Measurements from ENCODE around the gene PRKG1.

The PRKG1 gene

DNA sequence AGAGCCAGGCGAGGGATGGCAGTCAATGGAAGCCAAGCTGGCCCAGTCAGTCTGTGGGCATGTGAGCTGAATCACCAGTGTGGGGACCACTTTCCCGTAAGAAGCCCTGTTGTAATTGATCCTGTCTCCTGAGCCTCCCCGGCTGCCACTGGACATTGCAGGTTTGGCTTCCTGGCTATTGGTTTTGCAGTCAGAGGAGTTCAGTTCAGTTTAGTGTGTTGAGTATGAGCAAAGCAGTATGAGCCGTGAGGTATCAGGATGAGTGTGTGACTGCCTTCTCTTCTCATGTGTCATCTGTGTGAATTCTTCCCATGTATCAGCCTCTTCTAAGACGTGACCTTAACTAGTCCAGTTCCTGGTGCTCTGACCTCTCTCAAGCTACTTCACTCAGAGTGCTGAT, 227.4 kb downstream of the PRKG1 start:
- Histone ChIP-seq H3K79me2 (ENCODE audit: low read length) (no peaks in the 10 kb centered on the region), H3K4me3 (ENCODE audit: low read length) (no peak overlapping the region), H4K20me1 (ENCODE audit: insufficient read depth, low read length) (no peaks in the 10 kb centered on the region), H3K4me2 (ENCODE audit: low read length) (no peak overlapping the region), H2AFZ (ENCODE audit: low read depth, low read length) (no peak overlapping the region), H3K9ac (ENCODE audit: low read length) (no peak overlapping the region), H3K27me3 (ENCODE audit: low read depth, low read length) (no peaks in the 10 kb centered on the region), H3K9me3 (ENCODE audit: insufficient read depth, low read length) (no peaks in the 10 kb centered on the region), H3K36me3 (replicated peaks; ENCODE audit: low read depth, low read length) (no peaks in the 10 kb centered on the region), H3K4me1 (ENCODE audit: low read length) (no peaks in the 10 kb centered on the region), H3K27ac (ENCODE audit: low read length) (no peak overlapping the region)
- no peak for TF ChIP-seq EZH2phosphoT487 (IDR thresholded peaks at IDR 0.05; ENCODE audit: low read depth)
- TF ChIP-seq, protein P1, sequence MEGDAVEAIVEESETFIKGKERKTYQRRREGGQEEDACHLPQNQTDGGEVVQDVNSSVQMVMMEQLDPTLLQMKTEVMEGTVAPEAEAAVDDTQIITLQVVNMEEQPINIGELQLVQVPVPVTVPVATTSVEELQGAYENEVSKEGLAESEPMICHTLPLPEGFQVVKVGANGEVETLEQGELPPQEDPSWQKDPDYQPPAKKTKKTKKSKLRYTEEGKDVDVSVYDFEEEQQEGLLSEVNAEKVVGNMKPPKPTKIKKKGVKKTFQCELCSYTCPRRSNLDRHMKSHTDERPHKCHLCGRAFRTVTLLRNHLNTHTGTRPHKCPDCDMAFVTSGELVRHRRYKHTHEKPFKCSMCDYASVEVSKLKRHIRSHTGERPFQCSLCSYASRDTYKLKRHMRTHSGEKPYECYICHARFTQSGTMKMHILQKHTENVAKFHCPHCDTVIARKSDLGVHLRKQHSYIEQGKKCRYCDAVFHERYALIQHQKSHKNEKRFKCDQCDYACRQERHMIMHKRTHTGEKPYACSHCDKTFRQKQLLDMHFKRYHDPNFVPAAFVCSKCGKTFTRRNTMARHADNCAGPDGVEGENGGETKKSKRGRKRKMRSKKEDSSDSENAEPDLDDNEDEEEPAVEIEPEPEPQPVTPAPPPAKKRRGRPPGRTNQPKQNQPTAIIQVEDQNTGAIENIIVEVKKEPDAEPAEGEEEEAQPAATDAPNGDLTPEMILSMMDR (IDR thresholded peaks at IDR 0.05; ENCODE audit: low read depth, low read length) = no peak

DNA sequence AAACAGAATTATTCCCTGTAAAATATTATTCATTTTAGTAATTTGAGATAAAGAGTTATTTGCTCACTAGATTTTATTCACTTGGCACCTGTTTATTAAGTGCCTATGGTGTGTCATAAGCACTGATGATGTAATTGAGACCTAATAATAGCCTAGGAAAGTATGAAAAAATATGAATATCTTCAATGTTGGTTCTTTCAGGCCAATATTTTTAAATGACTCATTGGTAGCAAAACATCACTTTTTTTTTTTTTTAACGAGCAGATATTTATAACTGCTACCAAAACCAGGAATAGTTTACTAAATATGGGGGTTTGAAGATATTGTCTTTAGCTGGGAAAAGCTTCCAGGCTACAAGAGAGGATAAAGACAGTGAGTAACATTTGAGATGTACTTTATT, 228.0 kb downstream of the PRKG1 start:
- TF ChIP-seq, protein P1 (IDR thresholded peaks at IDR 0.05; ENCODE audit: low read depth, low read length) = no peak
- TF ChIP-seq EZH2phosphoT487 (IDR thresholded peaks at IDR 0.05; ENCODE audit: low read depth) = no peak
- no peak overlapping the region for H3K27ac ChIP-seq (ENCODE audit: low read length)
- no peak overlapping the region for H3K9ac ChIP-seq (ENCODE audit: low read length)
- H3K4me1 ChIP-seq (ENCODE audit: low read length) = no peaks in the 10 kb centered on the region
- H3K79me2 ChIP-seq (ENCODE audit: low read length) = no peaks in the 10 kb centered on the region
- H3K4me2 ChIP-seq (ENCODE audit: low read length) = no peak overlapping the region
- no peaks in the 10 kb centered on the region for H3K9me3 ChIP-seq (ENCODE audit: insufficient read depth, low read length)
- H3K27me3 ChIP-seq (ENCODE audit: low read depth, low read length) = no peaks in the 10 kb centered on the region
- H3K36me3 ChIP-seq (replicated peaks; ENCODE audit: low read depth, low read length) = no peaks in the 10 kb centered on the region
- H2AFZ ChIP-seq (ENCODE audit: low read depth, low read length) = no peak overlapping the region
- H4K20me1 ChIP-seq (ENCODE audit: insufficient read depth, low read length) = no peaks in the 10 kb centered on the region
- H3K4me3 ChIP-seq (ENCODE audit: low read length) = no peak overlapping the region

DNA sequence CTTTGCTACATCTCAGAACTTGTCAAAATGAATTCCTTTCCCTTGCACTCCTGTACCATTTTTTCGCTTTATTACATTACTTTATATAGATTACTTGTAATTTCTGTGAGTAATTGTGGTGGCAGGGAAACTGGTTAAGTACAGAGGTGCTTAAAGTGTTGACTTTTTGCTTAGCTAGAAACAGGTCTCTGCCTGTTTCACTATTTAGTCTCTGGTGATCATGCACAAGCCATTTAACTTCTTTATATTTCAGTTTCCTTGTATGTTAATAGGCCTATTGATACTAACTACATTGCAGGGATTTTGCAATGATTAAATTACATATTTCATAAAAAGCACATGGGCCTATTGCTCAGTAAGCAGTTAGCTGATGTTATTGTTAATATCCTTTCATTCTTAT, 233.8 kb downstream of the PRKG1 start:
- H3K36me3 ChIP-seq (replicated peaks; ENCODE audit: low read depth, low read length) = no peaks in the 10 kb centered on the region
- no peak overlapping the region for H3K27ac ChIP-seq (ENCODE audit: low read length)
- no peaks in the 10 kb centered on the region for H3K9me3 ChIP-seq (ENCODE audit: insufficient read depth, low read length)
- H3K9ac ChIP-seq (ENCODE audit: low read length) = no peak overlapping the region
- no peaks in the 10 kb centered on the region for H3K79me2 ChIP-seq (ENCODE audit: low read length)
- no peaks in the 10 kb centered on the region for H3K27me3 ChIP-seq (ENCODE audit: low read depth, low read length)
- H3K4me1 ChIP-seq (ENCODE audit: low read length) = no peaks in the 10 kb centered on the region
- H4K20me1 ChIP-seq (ENCODE audit: insufficient read depth, low read length) = no peaks in the 10 kb centered on the region
- no peak overlapping the region for H3K4me2 ChIP-seq (ENCODE audit: low read length)
- H3K4me3 ChIP-seq (ENCODE audit: low read length) = no peak overlapping the region
- TF ChIP-seq EZH2phosphoT487 (IDR thresholded peaks at IDR 0.05; ENCODE audit: low read depth) = no peak
- TF ChIP-seq, protein P1 (IDR thresholded peaks at IDR 0.05; ENCODE audit: low read depth, low read length) = no peak
- H2AFZ ChIP-seq (ENCODE audit: low read depth, low read length) = no peak overlapping the region

DNA sequence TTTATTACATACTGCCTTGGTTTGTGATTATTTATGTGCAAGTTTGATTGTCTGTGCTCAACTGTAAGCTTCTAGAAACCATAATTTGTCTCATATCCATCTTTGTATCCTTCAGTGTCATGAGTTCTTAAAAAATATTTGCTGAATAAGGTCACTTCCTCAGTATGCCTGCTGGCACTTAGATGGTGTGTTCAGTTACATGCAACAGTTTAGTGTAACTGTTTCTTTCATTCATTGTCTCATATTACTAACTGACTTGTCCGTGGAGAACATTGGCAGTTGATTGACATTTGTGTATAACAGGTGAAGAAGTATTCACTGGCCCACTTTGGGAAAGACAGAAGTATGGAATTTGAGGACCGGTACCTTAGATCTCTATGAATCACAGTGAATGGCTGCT, 236.9 kb downstream of the PRKG1 start:
- Histone ChIP-seq H3K4me3 (ENCODE audit: low read length) (no peak overlapping the region), H3K9ac (ENCODE audit: low read length) (no peak overlapping the region), H2AFZ (ENCODE audit: low read depth, low read length) (no peak overlapping the region), H3K36me3 (replicated peaks; ENCODE audit: low read depth, low read length) (no peaks in the 10 kb centered on the region), H3K27me3 (ENCODE audit: low read depth, low read length) (no peaks in the 10 kb centered on the region), H3K9me3 (ENCODE audit: insufficient read depth, low read length) (no peaks in the 10 kb centered on the region), H3K4me2 (ENCODE audit: low read length) (no peak overlapping the region), H3K27ac (ENCODE audit: low read length) (no peak overlapping the region), H3K79me2 (ENCODE audit: low read length) (no peaks in the 10 kb centered on the region), H3K4me1 (ENCODE audit: low read length) (no peaks in the 10 kb centered on the region), H4K20me1 (ENCODE audit: insufficient read depth, low read length) (no peaks in the 10 kb centered on the region)
- TF ChIP-seq, protein P1 (IDR thresholded peaks at IDR 0.05; ENCODE audit: low read depth, low read length) = no peak
- TF ChIP-seq EZH2phosphoT487 (IDR thresholded peaks at IDR 0.05; ENCODE audit: low read depth) = no peak

All from OCI-LY3 (cell line).